DMS114 treated with DMSO at 0.1 percent for 48 hours (cell line): ENCODE measurements around the gene CTAGE1.
"Not testable (repeated sequence)": the region's sequence is repeated elsewhere in the genome, so short reads cannot be mapped to it uniquely, and the experiment has no call there.

Experiments
- DNase-seq: peaks from one replicate; lab custom pipeline; 2025; ENCODE audit not compliant: unreplicated experiment; lab: John Stamatoyannopoulos, UW

Gene CTAGE1, protein sequence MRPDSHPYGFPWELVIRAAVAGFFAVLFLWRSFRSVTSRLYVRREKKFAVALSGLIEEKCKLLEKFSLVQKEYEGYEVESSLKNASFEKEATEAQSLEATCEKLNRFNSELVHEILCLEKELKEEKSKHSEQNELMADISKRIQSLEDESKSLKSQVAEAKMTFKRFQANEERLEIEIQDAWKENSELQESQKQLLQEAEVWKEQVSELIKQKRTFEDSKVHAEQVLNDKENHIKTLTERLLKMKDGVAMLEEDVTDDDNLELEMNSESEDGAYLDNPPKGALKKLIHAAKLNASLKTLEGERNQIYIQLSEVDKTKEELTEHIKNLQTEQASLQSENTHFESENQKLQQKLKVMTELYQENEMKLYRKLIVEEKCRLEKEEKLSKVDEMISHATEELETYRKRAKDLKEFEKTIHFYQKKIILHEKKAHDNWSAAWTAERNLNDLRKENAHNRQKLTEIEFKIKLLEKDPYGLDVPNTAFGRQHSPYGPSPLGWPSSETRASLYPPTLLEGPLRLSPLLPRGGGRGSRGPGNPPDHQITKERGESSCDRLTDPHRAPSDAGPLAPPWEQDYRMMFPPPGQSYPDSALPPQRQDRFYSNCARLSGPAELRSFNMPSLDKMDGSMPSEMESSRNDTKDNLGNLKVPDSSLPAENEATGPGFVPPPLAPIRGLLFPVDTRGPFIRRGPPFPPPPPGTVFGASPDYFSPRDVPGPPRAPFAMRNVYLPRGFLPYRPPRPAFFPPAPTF

DNA sequence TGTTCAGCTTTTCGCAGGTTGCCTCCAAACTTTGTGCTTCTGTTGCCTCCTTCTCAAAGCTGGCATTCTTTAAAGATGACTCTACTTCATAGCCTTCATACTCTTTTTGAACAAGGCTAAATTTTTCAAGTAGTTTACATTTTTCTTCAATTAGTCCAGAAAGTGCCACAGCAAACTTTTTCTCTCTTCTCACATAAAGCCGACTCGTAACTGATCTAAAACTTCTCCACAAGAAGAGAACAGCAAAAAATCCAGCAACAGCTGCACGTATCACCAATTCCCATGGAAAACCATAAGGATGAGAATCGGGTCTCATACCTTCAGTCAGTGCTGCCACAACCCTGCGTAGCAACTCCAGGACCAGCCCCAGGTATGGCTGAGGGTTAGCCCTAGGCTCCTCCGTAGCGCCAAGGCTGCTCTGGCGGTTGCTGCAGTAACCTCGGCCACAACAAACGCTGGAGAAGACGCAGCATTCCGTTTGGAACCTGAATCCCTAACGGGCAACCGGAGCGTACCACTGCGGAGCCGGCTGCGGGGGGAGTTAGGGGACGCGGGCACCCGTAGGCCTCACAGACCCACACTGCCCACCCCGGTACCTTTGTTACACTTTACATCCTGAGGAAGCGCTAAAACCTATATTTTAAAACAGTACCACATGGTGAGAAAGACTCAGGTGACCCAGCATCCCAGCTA is at the start of gene CTAGE1:
CTAGE1 (minus strand) TSS at position 420 of the 693 bp plus-strand sequence; CDS start at position 316, 104 bp downstream.
- DNase-seq = no peak

DNA sequence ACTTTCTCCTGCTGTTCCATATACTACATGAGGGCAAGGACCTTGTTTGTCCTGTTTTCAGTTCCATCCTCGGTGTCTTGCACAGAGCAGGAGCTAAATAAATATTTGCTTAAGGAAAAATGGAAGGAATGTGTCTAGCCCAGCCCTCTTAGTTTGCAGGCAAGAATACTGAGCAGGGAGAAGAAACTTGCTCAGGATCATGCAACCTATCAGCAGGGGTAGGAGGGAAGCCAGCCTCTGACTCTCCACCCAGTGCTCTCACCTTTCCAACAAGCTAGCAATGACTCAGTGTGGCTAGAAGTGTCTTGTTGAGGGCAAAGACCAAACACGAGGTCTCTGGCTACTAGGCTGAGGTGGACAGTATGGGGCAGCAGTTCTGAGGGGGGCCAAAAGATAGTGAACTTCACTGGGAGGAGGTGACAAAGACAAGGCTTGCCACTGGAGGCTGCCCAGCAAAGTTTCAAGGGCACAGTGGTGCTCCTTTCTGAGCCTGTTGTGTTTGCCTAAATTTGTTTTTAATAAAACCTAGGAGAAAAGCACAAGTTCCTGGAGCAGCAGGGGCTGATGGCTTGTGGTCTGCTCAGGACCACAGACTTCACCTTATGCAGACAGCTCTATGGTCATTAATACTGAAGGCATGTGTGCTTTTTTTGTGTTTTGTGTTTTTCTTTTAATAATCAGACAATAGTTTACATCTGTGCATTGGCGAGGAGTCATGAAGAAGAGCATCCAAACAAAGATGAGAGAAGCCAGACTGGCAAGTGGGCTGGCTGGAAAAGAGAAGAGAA is 49.1 kb upstream of the CTAGE1 start:
- no peak for DNase-seq

DNA sequence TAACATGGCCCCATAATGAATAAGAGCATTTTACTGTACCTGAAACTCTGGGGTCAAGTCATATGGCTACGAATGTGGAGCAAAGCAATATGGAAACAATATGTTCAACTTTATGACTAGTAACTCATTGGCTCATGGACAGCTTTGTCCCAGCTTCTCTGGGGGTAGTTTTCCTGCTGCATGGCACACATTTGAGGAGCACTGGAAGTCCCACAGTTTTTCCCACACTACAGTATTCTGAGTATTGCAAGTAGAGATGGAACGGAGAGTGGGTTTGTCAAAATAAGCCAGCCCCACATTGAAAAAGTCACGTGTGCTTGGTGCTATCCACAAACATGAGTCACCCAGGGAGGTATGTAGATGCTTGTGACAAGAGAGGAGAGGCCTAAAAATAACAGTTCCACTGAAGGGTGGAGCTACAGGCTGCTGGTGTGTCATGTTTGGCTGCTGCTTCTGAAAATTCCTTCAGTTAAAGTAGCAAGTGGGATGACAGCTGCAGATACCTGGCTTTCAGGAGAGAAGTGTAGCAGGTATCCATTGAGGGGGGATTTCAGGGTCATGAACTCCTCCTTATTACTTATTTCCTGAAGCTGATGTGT is 48.2 kb upstream of the CTAGE1 start:
- DNase-seq = no peak

DNA sequence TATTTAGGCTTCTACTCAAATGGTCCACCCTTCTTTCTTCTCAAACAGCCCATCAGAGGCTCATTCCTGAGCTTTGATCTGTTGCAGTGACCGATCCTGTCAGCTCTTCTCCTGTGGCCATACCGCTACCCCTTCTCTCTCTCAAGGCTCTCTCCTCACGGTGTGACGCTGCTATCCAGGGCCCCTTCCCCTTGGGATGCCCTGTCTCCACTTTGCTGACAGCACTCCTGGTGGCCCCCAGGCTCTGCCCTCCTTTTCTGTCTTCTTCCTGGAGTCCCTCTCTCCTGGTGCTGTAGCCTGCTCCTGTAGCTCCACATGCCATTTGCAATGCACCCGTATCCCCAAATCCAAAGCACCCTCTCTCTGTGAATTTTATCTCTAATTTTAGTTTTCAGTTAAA is 45.4 kb upstream of the CTAGE1 start:
- DNase-seq = no peak

DNA sequence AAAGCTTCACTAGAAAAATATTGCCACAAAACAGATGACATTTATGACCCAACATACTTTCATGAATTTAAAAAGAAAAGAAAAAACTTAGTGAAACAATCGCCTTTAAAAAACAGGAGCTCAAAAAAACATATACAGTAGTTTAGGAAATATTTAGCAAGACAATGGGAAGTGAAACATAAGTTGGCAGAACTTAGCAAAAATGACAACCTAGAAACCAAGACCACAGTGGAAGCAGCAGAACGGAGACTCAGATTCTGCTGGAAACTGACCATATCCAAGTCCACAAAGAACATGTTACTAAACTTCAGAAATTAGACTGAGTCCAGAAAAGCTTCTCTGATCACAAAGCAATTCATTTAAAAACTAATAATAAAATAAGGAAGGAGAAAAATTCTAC is 41.8 kb upstream of the CTAGE1 start:
- no peak for DNase-seq

DNA sequence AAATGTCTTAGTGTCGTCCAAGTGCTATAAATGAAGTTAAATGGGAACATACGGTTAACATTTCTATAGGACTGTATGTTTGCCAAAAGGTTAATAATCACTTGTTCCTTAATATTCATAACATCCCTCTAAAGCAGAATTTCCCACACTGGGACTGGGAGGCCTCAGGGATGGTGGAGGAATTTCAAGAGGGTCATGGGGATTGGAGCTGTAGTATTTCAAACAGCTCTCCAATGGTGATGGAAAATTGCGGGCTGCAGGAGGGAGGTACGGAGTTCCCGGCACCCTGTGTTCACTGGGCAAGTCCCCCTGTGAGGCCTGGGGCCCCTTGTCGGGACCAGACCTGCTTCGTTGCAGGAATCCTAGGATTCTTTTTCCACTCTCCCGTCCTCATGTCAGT is 39.8 kb upstream of the CTAGE1 start:
- no peak for DNase-seq

DNA sequence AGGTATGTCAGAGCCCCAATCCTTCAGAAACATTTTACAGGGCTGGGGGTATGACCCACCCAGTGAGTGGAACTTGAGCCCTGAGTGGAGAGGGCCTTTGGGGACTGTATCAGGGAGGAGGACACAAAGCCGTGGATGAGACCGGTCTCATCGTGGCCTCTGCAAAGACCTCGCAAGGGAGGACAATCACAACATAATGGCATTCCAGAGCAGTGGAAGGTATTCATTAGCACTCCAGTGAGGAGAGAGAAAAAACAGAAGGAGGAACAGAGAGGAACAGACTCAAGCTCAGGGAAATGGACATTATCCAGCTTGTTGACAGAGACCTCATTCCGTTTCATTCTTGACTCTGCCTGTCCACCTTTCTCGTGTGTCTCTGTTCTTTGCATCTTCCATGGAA is 38.8 kb upstream of the CTAGE1 start:
- no peak for DNase-seq

DNA sequence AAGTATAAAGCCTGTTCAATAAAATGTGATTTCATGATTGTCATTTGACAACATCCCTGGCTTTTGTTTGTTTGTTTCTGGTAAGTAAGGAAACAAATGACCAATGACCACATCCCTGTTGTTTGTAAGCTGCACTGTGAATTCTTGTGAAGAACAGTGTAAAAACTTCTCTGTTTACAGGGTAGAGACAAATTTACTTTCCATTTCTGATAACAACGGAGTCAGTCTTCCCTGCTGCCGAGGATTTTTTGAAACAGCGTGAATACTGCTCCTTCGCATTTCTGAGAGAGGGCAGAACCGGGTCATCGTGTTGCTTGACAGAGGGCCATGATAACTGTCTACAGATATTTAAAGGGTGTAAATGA is 38.4 kb upstream of the CTAGE1 start:
- no peak for DNase-seq

DNA sequence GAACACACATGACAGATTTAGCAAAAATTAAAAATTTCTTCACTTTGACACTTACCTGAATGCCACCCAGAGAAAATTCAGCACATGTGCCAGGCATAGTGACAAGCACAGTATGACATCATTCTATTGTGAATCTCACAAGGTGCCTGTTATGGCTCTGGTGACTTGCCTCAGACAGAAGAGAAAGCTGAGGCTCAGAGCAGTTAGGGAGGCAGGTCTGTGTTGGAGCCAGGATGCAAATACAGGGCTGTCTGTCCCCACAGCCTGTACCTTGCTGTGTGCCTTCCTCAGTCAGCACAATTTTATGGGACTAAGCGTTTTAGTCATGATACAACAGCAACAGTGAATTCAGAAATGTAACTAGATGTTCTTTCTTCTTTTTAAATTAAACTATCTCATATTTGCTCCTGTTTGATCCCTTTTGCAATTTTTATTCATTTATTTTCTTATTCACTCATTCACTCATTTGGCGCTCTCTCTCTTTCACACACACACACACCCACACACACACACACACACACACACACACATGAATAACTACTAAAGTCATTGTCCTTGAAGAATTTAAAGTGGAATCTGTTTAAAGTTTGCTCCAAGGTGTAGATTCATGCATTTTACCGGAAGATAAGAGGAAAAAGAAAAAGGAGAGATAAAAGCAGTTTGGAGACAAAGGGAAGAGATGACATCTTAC is 37.9 kb upstream of the CTAGE1 start:
- DNase-seq = no peak

DNA sequence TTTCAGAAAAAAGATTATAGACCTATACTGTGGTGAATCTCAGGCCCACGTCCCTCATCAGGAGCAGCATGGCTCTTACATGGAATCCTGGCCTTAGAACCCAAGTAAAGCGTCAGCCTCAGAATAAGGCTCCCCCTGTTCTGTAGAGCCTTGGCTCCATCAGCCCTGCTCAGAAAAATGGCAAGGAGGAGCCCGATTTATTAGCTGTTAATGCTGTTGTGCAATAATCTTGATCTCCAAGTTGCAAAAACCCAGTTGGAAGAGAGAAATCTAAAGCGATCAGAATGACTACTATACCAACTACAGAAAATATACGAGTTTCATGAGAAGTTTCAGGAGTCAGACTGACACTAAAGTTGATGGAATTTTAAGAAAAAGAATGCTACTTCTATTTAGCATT is 35.6 kb upstream of the CTAGE1 start:
- no peak for DNase-seq

DNA sequence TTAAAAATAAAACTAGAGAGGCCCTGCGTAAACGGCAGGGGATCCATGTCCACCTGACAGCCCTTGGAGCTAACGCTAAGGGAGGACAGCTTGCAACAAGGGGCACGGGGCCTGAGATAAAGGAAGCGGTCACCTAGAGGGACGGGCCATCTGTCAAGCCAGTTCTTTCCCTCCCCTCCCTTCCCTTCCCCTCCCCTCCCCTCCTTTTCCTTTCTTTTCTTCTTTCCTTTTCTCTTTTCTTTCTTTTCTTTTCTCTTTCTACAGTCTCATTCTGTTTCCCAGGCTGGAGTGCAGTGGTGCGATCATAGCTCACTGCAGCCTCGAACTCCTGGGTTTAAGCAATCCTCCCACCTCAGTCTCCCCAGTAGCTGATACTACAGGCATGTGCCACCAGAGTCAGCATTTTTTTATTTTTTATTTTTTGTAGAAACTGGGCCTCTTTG is 34.5 kb upstream of the CTAGE1 start:
- DNase-seq = no peak

DNA sequence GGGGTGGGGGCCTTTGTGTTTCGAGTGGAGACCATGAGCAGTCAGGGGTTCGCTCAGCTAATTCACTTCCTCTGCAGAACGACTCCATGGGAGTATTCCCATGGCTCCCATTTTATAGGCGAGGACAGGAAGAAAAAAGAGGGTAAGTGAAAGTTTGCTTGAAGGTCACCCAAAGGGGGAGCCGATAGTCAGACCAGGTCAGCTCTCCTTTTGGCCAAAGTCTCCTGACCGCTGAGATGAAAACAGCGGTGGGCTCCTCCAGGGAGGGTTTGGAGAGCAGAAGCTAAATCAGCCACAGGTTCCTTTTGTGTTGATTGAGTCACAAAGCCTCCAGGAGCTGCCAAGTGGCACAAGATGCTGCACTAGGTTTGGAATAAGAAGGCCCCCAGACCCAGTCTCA is 34.1 kb upstream of the CTAGE1 start:
- DNase-seq = no peak

DNA sequence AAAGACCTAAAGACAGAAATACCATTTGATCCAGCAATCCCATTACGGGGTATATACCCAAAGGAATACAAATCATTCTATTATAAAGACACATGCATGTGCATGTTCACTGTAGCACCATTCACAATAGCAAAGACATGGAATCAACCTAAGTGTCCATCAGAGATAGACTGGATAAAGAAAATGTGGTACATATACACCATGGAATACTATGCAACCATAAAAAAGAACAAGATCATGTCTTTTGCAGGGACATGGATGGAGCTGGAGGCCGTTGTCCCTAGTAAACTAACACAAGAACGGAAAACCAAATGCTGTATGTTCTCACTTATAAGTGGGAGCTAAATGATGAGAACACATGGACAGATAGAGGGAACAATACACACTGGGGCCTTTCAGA is 33.1 kb upstream of the CTAGE1 start:
- DNase-seq = not testable (repeated sequence)

DNA sequence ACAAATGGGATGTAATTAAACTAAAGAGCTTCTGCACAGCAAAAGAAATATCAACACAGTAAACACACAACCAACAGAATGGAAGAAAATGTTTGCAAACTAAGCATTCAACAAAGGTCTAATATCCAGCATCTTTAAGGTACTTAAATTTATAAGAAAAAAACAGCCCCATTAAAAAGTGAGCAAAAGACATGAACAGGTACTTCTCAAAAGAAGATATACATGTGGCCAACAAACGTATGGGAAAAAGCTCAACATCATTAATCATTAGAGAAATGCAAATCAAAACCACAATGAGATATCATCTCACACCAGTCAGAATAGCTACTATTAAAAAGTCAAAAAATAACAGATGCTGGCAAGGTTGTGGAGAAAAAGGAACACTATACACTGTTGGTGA is 32.6 kb upstream of the CTAGE1 start:
- not testable (repeated sequence) for DNase-seq

DNA sequence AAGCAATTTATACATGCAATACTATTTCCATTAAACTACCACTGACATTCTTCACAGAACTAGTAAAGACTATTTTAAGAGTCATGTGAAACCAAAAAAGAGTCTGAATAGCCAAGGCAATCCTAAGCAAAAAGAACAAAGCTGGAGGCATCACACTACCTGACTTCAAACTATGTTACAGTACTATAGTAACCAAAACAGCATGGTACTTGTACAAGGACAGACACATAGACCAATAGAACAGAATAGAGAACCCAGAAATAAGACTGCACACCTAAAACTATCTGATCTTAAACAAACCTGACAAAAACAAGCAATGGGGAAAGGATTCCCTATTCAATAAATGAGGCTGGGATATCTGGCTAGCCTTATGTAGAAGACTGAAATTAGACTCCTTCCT is 32.0 kb upstream of the CTAGE1 start:
- not testable (repeated sequence) for DNase-seq

DNA sequence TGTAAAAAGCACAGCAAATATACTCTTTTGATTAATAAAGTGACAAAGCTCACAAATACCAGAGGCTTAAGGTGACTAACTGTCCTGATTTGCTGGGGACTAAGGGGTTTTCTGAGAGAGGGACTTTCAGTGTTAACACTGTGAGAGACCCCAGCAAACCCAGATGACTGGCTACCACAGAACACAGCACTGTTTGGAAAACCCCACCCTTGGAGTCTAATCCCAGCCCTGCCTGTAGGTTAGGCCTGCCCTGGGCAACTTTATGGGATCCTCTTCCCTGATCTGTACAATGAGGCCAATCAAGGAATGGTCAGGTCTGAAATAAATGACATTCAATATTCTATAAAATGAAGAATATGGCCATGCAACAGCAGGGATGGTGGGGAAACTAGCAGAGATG is 30.5 kb upstream of the CTAGE1 start:
- no peak for DNase-seq

DNA sequence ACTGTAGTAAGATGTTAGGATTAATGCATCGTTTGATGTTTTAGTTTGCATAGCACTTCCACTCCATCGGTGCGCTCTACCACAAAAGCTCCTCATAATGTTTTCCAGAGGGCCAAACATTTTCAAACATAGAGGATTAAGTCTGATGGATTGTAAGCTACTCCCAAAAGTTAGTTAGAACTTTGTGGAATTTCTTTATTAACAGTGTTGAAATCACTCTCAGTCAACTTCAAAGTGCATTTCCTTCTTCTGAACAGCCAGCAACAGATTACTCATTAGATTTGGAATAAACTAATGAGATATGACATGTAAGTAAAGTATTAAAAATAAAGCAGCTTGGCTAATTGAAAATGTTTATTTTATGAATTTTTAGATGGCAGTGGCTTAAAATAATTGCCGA is 30.1 kb upstream of the CTAGE1 start:
- DNase-seq = no peak

DNA sequence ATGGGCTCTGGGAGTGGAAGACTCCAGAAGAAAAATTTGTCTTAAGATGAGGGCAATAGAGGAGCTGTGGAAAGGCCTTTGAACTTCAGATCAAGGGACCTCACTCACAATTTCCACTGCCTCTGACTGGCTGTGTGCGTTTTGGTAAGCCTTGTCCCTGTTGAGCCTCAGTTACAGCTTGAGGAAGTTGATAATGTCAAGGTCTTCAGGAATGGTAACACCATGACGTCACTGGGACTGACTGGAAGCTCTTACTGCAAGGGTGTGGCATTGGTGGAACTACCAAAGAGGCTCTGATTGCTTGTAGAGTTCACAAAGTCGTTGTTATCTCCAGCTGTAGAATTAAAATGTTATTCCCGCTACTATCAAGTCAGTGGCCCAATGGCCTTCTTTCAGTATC is 29.2 kb upstream of the CTAGE1 start:
- no peak for DNase-seq

DNA sequence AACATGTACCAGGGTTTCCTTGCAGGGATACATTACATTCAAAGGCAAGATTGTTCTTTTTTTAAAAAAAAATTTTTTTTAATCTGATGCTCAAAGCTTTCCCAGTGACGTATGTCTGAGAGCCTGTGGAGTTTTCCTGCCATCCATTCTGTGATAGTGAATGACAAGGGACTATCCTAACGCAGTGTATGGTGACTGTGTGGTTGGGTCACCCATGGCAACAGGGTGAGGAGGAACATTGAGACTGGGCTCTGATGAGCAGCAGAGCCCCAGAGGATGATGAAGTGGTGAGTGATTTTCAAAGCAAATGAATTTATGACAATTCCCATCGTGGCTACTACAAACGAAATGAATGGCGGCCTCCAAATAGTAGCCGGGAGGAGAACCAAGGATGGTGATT is 28.6 kb upstream of the CTAGE1 start:
- no peak for DNase-seq

DNA sequence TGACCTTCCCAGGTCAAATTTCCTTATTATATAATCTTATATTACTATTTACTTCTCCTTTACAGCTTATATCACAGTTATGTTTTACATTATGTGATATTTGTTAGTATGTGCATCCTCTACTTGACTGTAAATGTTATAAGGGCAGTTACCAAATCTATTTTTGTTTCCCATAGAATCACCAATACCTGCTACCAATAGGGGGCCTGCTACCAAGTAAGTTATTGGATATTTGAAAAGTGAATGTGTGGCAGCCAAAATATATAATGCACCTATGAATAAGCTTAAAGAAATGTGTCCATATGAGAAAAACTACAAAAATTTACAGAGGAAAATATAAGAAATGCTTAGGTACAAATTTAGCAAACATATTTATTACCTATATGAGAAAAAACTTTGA is 23.9 kb upstream of the CTAGE1 start:
- no peak for DNase-seq
